Neural progenitor cell (in vitro differentiated cells): Measurements from ENCODE around the gene FGF23. TPM values are rescaled to one million over a fixed set of nuclear protein-coding genes. Genes with fewer than 3 reads are reported as not detected.

Source experiments
- DNase-seq: peaks from one replicate; pipeline ENCODE4 v3.0.0-alpha.2; 2016; ENCODE audit warnings: low spot score
- H2AFZ ChIP-seq: fragments of 200-600 bp; sonication (generic); replicated peaks from 2 replicates; pipeline ENCODE4 v1.6.1; 2016; ENCODE audit warnings: antibody characterized with exemption
- H3F3A ChIP-seq: fragments of 200-600 bp; sonication (generic); 2 replicates; pipeline ENCODE4 v1.6.1; 2016; ENCODE audit warnings: antibody characterized with exemption, low read depth
- H3K27ac ChIP-seq: fragments of 200-600 bp; sonication (generic); 2 replicates; pipeline ENCODE4 v1.5.1; 2016; ENCODE audit warnings: mild to moderate bottlenecking
- H3K27me3 ChIP-seq: fragments of 200-600 bp; sonication (generic); 2 replicates; pipeline ENCODE4 v1.6.1; 2016; ENCODE audit warnings: mild to moderate bottlenecking, moderate library complexity
- H3K36me3 ChIP-seq: fragments of 200-600 bp; sonication (generic); 2 replicates; pipeline ENCODE4 v1.5.1; 2016
- H3K4me1 ChIP-seq: fragments of 200-600 bp; sonication (generic); 2 replicates; pipeline ENCODE4 v1.6.1; 2016; ENCODE audit warnings: mixed run types
- H3K4me2 ChIP-seq: fragments of 200-600 bp; sonication (generic); 2 replicates; pipeline ENCODE4 v1.6.1; 2016
- H3K4me3 ChIP-seq: fragments of 200-600 bp; sonication (generic); 2 replicates; pipeline ENCODE4 v1.5.1; 2016
- H3K79me2 ChIP-seq: fragments of 200-600 bp; sonication (generic); 2 replicates; pipeline ENCODE4 v1.6.1; 2016; ENCODE audit warnings: low read depth
- H3K9ac ChIP-seq: fragments of 200-600 bp; sonication (generic); 2 replicates; pipeline ENCODE4 v1.6.1; 2016
- H3K9me3 ChIP-seq: fragments of 200-600 bp; sonication (generic); 2 replicates; pipeline ENCODE4 v1.5.1; 2016; ENCODE audit warnings: low read depth
- H4K20me1 ChIP-seq: fragments of 200-600 bp; sonication (generic); 2 replicates; pipeline ENCODE4 v1.6.1; 2016; ENCODE audit warnings: low read depth
- H3K27ac Mint-ChIP-seq: 3 replicates; pipeline ENCODE4 v1.8.0; 2021; ENCODE audit warnings: mixed read lengths
- H3K27me3 Mint-ChIP-seq: 2 replicates; pipeline ENCODE4 v1.8.0; 2022; ENCODE audit warnings: low read depth, mild to moderate bottlenecking, inconsistent platforms, moderate library complexity, mixed read lengths; ENCODE audit not compliant: insufficient read depth
- H3K36me3 Mint-ChIP-seq: 3 replicates; pipeline ENCODE4 v1.8.0; 2021; ENCODE audit warnings: mixed read lengths
- H3K4me1 Mint-ChIP-seq: 3 replicates; pipeline ENCODE4 v1.8.0; 2021; ENCODE audit warnings: mixed read lengths
- H3K4me3 Mint-ChIP-seq: 3 replicates; pipeline ENCODE4 v1.8.0; 2021; ENCODE audit warnings: mild to moderate bottlenecking, moderate library complexity, mixed read lengths
- H3K9me3 Mint-ChIP-seq: 3 replicates; pipeline ENCODE4 v1.8.0; 2020; ENCODE audit warnings: mixed read lengths
- EZH2 ChIP-seq: fragments of 200-600 bp; sonication (generic); IDR thresholded peaks from 2 replicates; pipeline ENCODE4 v1.6.1; 2017; ENCODE audit warnings: antibody characterized with exemption, mild to moderate bottlenecking, moderate library complexity
- EZH2phosphoT487 ChIP-seq: fragments of 200-600 bp; sonication (generic); IDR thresholded peaks from 2 replicates; pipeline ENCODE4 v1.6.1; 2017; ENCODE audit warnings: antibody characterized with exemption
- total RNA-seq: library from RNA; depleted of rRNA; stranded (reverse); fragments of >200 nt; gene quantifications from 2 replicates; pipeline ENCODE4 v1.2.3, GENCODE V29; 2015; ENCODE audit warnings: low replicate concordance
- TF ChIP-seq, protein P1 (sequence below): fragments of 200-600 bp; sonication (generic); IDR thresholded peaks from 2 replicates; pipeline ENCODE4 v1.5.1; 2017; ENCODE audit warnings: antibody characterized with exemption, mild to moderate bottlenecking

Gene FGF23
- total RNA-seq, 1 donor from 2014 or later, result 0.58 TPM

DNA sequence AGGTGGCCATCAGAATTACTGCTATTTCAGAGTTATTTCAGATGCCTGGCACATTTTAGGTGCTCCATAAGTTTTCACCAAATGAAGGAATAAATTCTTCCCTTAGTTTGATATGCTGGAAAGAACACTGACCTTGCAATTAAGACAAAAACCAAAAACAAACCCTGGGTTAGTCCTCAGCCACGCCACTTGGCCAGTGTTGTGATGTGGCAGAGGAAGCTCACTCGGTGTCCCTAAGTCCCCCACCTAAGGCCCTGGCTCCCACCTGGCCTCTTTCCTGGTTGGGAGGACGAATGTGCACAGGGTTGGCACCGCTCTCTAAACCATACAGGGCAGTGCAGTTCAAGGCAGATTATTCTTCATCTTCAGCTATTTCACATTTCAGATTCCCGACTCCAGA lies 13.7 kb upstream of the FGF23 start:
- Histone ChIP-seq H3K4me3 (no peak overlapping the region), H3F3A (no peaks in the 10 kb centered on the region), H2AFZ (no peak overlapping the region), H3K9me3 (no peaks in the 10 kb centered on the region), H3K36me3 (no peaks in the 10 kb centered on the region), H3K27ac (no peak overlapping the region), H3K4me1 (no peaks in the 10 kb centered on the region), H3K9ac (no peak overlapping the region), H3K79me2 (no peaks in the 10 kb centered on the region), H3K4me2 (no peak overlapping the region), H4K20me1 (no peaks in the 10 kb centered on the region), H3K27me3 (no peaks in the 10 kb centered on the region)
- no peak overlapping the region for H3K27ac Mint-ChIP-seq
- H3K9me3 Mint-ChIP-seq, result no peaks in the 10 kb centered on the region
- H3K4me3 Mint-ChIP-seq, result no peak overlapping the region
- peaks cover 5% of the 10 kb centered on the region for H3K27me3 Mint-ChIP-seq
- TF ChIP-seq EZH2phosphoT487 (no peak), EZH2 (no peak)
- no peaks in the 10 kb centered on the region for H3K4me1 Mint-ChIP-seq
- no peaks in the 10 kb centered on the region for H3K36me3 Mint-ChIP-seq
- no peak for DNase-seq

DNA sequence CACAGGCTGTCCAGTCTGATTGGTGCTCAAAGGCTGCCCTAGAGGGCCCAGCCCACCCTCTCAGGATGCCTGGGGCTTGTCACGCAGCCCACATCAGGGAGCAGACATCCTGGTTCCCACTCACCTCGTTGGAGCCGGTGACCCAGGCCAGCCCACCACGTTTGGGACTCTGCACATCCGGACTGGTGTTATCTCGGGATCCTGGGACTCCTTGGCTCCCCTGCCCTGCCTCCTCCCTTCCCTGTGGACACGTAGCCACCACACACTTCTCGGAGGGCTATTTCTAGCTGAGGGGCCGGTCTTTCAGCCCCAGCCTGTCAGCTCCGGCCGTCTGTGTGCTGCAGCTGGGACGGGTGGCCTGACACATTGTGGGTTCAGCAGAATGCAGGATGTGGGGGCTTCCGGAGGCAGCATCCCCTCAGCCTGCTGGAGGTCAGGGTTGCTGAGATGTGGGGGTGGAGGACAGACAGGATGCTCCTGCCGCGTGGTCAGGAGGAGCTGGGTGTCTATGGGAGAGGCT lies 12.8 kb upstream of the FGF23 start:
- Mint-ChIP-seq H3K27me3 (peaks cover 5% of the 10 kb centered on the region), H3K9me3 (no peaks in the 10 kb centered on the region), H3K4me1 (no peaks in the 10 kb centered on the region), H3K27ac (no peak overlapping the region), H3K36me3 (no peaks in the 10 kb centered on the region), H3K4me3 (no peak overlapping the region)
- TF ChIP-seq EZH2phosphoT487 (no peak), EZH2 (no peak)
- TF ChIP-seq, protein P1, sequence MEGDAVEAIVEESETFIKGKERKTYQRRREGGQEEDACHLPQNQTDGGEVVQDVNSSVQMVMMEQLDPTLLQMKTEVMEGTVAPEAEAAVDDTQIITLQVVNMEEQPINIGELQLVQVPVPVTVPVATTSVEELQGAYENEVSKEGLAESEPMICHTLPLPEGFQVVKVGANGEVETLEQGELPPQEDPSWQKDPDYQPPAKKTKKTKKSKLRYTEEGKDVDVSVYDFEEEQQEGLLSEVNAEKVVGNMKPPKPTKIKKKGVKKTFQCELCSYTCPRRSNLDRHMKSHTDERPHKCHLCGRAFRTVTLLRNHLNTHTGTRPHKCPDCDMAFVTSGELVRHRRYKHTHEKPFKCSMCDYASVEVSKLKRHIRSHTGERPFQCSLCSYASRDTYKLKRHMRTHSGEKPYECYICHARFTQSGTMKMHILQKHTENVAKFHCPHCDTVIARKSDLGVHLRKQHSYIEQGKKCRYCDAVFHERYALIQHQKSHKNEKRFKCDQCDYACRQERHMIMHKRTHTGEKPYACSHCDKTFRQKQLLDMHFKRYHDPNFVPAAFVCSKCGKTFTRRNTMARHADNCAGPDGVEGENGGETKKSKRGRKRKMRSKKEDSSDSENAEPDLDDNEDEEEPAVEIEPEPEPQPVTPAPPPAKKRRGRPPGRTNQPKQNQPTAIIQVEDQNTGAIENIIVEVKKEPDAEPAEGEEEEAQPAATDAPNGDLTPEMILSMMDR, result no peak
- no peak for DNase-seq
- Histone ChIP-seq H3F3A (no peaks in the 10 kb centered on the region), H4K20me1 (no peaks in the 10 kb centered on the region), H3K27ac (no peak overlapping the region), H2AFZ (no peak overlapping the region), H3K9me3 (no peaks in the 10 kb centered on the region), H3K27me3 (no peaks in the 10 kb centered on the region), H3K79me2 (no peaks in the 10 kb centered on the region), H3K36me3 (no peaks in the 10 kb centered on the region), H3K4me1 (no peaks in the 10 kb centered on the region), H3K4me3 (no peak overlapping the region), H3K9ac (no peak overlapping the region), H3K4me2 (no peak overlapping the region)

DNA sequence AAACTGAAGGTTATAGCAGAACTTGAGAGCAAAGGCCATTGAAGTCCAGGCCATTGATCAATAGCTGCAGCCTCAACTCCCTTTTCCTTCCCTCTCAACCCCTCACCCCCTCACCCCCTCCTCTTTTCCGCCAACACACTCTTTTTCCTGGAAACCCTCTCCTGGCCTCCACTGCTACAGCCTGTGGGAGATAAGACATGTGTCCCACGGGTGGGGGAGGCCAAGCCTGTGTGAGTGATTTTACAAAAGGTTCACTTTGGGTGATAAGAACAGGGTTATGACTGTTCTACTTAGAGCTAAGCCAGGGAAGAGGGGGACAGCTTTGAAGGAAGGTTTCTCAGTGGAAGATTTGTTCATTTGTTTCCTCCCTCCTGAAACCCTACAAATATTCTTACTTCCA lies 9.2 kb upstream of the FGF23 start:
- Histone ChIP-seq H3K4me3 (no peak overlapping the region), H3K9me3 (no peaks in the 10 kb centered on the region), H3K4me1 (no peaks in the 10 kb centered on the region), H3K36me3 (no peaks in the 10 kb centered on the region), H4K20me1 (no peaks in the 10 kb centered on the region), H3K4me2 (no peak overlapping the region), H2AFZ (no peak overlapping the region), H3K27me3 (no peaks in the 10 kb centered on the region), H3K79me2 (no peaks in the 10 kb centered on the region), H3F3A (no peaks in the 10 kb centered on the region), H3K27ac (no peak overlapping the region), H3K9ac (no peak overlapping the region)
- Mint-ChIP-seq H3K9me3 (no peaks in the 10 kb centered on the region), H3K36me3 (no peaks in the 10 kb centered on the region), H3K4me1 (no peaks in the 10 kb centered on the region), H3K27me3 (peaks cover 5% of the 10 kb centered on the region), H3K4me3 (no peak overlapping the region), H3K27ac (no peak overlapping the region)
- TF ChIP-seq EZH2phosphoT487 (no peak), EZH2 (no peak)
- TF ChIP-seq, protein P1, result no peak
- DNase-seq, result no peak

DNA sequence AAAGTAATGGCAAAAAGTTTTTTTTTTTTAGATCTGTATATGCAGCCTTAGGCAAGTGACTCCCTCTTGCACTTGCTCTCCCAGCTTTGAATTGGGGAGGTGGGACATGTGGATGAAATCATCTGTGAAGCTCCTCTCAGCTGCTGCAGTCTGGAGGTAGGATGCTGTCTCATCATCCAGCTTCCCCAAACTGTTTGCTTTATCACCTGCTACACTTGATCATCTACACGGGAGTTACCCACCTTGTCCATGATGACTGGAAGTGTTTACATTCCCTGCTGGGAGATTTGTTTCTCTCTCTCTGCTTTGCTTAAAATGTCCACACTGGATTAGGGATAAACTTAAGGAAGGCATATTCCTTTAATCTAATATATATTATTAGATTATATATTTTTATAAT lies 8.5 kb upstream of the FGF23 start:
- Mint-ChIP-seq H3K4me3 (no peak overlapping the region), H3K36me3 (no peaks in the 10 kb centered on the region), H3K27ac (no peak overlapping the region), H3K4me1 (no peaks in the 10 kb centered on the region), H3K27me3 (peaks cover 5% of the 10 kb centered on the region), H3K9me3 (no peaks in the 10 kb centered on the region)
- no peak overlapping the region for H3K9ac ChIP-seq
- H3K4me1 ChIP-seq, result no peaks in the 10 kb centered on the region
- H3K27ac ChIP-seq, result no peak overlapping the region
- no peak overlapping the region for H3K4me3 ChIP-seq
- H3K36me3 ChIP-seq, result no peaks in the 10 kb centered on the region
- TF ChIP-seq EZH2, result no peak
- no peak for TF ChIP-seq EZH2phosphoT487
- TF ChIP-seq, protein P1, result no peak
- H3K79me2 ChIP-seq, result no peaks in the 10 kb centered on the region
- no peaks in the 10 kb centered on the region for H3K9me3 ChIP-seq
- DNase-seq, result no peak
- no peaks in the 10 kb centered on the region for H3K27me3 ChIP-seq
- no peak overlapping the region for H3K4me2 ChIP-seq
- H4K20me1 ChIP-seq, result no peaks in the 10 kb centered on the region
- H3F3A ChIP-seq, result no peaks in the 10 kb centered on the region
- no peak overlapping the region for H2AFZ ChIP-seq
